Measurements from ENCODE around the gene PLEKHM2.
"Not testable (repeated sequence)": the region's sequence is repeated elsewhere in the genome, so short reads cannot be mapped to it uniquely, and the experiment has no call there.

Gene PLEKHM2, protein sequence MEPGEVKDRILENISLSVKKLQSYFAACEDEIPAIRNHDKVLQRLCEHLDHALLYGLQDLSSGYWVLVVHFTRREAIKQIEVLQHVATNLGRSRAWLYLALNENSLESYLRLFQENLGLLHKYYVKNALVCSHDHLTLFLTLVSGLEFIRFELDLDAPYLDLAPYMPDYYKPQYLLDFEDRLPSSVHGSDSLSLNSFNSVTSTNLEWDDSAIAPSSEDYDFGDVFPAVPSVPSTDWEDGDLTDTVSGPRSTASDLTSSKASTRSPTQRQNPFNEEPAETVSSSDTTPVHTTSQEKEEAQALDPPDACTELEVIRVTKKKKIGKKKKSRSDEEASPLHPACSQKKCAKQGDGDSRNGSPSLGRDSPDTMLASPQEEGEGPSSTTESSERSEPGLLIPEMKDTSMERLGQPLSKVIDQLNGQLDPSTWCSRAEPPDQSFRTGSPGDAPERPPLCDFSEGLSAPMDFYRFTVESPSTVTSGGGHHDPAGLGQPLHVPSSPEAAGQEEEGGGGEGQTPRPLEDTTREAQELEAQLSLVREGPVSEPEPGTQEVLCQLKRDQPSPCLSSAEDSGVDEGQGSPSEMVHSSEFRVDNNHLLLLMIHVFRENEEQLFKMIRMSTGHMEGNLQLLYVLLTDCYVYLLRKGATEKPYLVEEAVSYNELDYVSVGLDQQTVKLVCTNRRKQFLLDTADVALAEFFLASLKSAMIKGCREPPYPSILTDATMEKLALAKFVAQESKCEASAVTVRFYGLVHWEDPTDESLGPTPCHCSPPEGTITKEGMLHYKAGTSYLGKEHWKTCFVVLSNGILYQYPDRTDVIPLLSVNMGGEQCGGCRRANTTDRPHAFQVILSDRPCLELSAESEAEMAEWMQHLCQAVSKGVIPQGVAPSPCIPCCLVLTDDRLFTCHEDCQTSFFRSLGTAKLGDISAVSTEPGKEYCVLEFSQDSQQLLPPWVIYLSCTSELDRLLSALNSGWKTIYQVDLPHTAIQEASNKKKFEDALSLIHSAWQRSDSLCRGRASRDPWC
- 105 to 291 (median 179) reads per million in 18 experiments for total RNA-seq

DNA sequence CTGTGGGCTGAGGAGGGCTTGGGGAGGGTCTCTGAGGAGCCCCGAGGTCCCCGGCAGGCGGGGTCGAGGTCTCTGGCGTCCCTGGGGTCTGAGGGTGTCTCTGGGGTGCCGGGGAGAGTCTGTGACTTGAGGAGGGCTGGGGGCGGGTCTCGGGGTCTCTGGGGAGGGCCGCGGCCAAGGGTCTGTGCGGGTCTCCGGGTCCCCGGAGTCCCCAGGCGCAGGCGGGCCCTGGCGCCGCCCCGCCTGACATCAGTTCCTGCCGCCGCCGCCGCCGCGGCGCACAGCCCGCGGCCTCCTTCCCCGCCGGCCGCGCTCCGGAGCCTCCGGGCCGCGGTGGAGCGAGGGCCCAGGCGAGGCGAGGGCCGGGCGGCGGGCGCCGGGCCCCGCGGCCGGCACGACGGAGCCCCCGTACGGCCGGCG, at the start of gene PLEKHM2:
PLEKHM2 (plus strand) TSS at position 279 of the 420 bp plus-strand sequence. CDS start 239 bp downstream, outside the sequence.
- DNase-seq = peak; percentile 35 to 61

DNA sequence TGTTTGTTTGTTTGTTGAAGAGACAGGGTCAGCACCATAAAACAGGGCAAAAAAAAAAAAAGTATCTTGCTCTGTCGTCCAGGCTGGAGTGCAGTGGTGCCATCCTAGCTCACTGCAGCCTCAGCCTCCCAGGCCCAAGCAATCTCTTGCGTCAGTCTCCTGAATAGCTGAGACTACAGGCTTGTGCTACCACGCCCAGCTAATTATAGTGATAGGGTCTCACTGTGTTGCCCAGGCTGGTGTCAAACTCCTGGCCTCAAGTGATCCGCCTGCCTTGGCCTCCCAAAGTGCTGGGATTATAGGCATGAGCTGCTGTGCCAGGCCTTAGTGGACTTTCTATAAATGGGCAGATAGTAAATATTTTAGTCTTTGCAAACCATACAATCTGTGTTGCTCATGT, 47.7 kb upstream of the PLEKHM2 start:
- no peak for DNase-seq

DNA sequence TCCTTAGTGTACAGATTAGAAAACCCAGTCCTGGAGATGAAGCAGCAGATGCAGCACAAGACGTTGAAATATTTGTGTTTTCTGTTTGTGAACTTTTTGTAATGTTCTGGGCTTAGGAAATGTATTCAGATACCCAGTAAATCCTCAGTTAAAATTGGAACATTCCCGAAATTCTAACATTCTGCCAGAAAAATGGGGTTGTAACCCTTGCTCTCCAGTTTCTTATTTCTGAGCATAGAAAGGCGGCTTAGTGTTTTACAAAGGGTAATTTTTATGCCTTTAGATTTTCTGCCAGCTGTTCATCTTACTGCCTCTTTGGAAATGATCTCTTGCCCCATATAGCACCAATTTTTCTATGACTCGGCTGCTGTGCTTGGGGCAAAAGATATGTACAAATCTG, 46.3 kb upstream of the PLEKHM2 start:
- DNase-seq = no peak

DNA sequence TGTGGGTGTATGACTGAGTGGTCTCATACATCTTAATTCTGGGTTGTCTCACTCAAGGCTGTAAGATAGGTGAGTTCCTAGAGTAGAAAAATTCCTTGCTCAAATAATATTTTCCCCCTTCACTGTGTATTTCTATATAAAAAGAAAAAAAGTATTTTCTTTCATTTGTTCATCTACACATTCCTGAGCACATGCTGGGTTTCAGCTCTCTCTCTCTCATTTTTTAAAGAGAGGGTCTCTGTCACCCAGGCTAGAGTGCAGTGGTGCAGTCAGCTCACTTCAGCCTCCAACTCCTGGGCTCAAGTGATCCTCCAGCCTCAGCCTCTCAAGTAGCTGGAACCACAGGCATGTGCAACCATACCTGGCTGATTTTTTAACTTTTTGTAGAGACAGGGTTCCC, 44.9 kb upstream of the PLEKHM2 start:
- DNase-seq = no peak

DNA sequence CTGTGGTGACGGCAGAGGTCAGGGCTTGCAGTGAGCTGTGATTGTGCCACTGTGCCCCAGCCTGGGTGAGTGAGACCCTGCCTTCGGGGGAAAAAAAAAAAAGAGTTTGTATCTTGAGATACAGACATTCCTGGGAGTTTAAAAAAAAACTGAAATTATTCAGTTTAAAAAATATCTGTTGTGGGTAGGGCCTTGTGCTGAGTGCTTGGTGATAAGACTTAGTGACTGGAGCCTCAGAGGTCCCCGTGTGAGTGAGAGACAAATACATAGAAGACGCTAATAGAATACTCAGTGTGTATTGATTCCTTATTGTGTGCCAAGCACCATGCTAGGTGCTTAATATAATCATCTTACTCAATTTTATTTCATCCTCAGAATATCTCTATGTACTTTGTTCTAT, 44.2 kb upstream of the PLEKHM2 start:
- no peak for DNase-seq

DNA sequence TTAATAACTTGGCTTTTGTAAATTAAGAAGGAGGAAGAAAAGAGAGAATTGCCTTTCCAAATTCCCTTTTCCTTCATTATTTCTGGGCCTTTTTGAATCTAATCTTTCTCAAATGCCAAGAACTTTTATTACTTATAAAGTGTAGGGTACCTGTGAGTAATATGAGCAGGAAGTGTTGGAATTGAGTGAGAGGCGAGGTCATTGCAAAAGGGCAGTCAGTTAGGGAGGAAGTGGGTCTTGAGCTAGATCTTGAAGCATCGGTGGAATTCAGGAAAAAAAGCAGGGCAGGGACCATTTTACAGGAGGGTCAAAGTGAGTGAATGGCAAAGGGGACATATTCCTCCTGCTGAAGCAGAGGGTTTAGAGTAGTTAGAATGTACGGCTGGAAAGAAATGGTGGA, 43.5 kb upstream of the PLEKHM2 start:
- peak in 1 of 2 donors; percentile 28 for DNase-seq

DNA sequence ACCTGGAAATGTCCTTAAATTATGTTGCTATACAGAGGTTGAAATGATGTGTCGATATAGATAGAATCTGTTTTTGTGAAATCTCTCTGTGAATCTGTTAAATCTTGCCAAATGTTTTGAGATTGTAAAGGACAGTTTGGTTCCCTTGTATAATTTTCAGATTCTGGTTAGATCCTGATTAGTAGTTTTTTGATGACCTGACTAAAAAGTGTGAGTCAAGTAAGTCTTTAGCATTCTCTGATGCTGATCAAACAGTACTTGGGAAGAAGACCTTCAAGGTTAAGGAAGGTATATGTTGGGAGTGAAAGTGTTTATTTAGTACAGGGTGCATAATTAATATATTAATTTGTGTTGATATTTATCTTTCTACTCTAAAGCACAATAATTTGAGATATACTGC, 34.2 kb upstream of the PLEKHM2 start:
- DNase-seq = no peak

DNA sequence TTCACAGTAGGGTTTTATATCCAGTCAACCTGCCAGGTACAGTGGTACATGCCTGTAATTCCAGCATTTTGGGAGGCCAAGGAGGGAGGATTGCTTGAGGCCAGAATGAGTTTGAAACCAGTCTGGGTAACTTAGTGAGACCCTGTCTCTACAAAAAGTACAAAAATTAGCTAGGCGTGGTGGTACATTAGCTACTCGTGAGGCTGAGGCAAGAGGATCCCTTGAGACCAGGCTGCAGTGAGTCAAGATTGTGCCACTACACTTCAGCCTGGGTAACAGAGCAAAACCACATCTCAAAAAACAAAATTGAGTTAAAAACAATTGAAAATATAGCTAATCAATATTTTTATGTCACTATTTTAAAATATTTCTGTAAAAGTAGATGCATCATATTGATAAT, 33.7 kb upstream of the PLEKHM2 start:
- DNase-seq = no peak

DNA sequence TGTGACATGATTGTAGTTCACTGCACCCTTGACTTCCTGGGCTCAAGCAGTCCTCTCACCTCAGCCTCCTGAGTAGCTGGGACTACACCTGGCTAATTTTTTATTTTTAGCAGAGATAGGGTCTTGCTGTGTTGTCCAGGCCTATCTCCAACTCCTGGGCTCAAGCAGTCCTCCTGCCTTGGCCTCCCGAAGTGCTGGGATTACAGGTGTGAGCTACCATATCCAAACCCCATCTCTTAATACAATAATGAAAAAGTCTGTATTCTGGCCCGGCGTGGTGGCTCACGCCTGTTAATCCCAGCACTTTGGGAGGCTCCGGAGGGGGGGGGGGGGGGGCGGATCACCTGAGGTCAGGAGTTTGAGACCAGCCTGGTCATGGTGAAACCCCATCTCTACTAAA, 32.0 kb upstream of the PLEKHM2 start:
- DNase-seq = not testable (repeated sequence)

DNA sequence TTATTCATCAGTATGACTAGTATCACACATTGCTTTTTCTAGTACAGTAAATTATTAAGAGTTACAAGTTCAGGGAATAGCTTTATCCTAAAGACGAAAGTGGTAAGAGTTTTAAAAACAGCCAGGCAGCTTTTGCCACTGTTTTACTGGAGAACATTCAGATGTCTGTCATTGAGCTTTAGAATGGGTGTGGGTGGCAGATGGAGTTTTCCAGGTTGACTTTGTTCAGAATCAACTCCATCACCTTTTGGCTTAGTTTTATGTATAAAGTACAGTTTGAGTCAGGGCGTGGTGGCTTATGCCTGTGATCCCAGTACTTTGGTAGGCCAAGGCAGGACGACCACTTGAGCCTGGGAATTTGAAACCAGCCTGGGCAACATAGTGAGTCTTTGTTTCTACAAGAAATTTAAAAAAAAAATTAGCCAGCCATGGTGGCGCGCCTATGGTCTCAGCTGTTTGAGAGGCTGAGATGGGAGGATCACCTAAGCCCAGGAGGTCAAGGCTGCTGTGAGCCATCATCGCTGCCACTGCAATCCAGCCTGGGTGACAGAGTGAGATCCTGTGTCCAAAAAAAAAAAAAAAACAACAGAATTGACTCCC, 29.9 kb upstream of the PLEKHM2 start:
- no peak for DNase-seq

DNA sequence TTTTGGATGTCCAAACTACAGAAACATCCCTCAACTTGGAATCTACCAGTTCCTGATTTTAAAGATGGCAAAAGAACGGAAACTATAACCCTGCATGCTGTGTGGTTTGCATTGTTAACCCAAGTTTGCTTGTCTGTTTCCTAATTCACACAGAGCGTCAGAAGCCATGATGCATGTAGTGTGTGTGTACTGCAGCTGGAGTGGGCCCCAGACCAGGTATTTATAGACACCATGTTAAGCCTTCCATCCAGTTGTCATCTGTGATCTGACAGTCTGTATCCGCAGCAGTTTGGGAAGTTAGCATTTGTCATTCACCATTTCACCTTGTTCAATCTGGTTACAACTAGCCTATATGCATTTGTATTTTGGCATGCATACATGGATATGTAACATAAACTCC, 27.7 kb upstream of the PLEKHM2 start:
- peak in 1 of 2 donors; percentile 16 for DNase-seq

DNA sequence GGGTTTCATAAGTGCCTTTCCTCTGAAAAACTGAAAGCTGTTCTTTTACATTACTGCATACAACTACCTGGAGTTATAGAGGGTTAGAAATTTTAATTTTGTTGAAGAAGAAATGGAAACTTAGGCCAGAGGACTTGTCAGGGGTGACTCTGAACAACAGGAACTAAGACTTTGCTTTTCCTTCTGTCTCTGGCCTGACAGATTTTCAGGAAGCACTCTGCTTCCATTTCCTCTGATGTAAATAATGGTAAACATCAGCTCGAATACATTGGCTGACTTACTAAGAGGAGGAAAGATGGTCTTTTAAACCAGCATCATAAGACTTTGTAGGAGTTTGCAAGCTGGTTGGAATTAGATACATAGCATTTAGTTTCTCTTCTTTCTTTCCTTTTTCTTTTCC, 27.1 kb upstream of the PLEKHM2 start:
- peak; percentile 20 for DNase-seq

DNA sequence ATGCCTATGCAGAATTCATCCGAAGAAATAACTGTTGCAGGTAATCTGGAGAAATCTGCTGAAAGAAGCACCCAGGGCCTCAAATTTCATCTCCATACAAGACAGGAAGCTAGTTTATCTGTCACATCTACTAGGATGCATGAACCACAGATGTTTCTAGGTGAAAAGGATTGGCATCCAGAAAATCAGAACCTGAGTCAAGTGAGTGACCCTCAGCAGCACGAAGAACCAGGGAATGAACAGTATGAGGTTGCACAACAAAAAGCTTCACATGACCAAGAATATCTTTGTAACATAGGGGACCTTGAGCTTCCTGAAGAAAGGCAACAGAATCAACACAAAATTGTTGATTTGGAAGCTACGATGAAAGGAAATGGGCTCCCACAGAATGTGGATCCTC, 24.0 kb upstream of the PLEKHM2 start:
- no peak for DNase-seq

DNA sequence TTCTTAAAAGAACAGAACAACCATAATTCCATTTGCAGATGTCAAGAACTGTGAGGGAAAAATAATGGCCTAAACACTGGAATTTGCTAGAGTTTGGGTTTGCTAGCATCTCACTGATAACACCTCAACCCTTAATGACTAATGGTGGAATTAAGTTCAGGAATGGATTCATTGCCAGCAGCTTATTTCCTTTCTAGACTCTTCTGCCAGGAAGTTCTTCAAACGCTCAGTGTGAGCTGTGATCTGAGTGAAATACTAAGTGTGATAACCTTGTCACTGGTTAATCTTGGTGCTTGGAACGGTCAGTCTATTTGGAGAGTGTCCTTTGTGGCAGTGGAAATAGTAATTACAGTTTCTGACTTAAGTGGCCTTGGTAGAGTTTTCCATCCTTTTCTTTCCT, 21.6 kb upstream of the PLEKHM2 start:
- DNase-seq = no peak

DNA sequence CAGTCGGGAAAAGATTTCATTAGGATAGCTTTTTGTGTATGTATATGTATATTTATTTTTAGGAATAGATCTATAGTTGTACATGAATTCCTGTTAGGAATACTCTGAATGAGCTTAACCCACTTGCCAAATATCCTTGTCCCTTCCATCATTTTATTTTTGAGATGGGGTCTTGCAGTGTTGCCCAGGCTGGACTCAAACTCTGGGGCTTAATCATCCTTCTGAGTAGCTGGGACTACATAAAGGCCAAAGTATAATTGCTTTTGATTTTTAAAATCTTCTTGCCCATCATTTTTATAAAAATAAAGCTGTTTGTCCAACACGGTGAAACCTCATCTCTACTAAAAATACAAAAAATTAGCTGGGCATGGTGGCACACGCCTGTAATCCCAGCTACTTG, 20.2 kb upstream of the PLEKHM2 start:
- no peak for DNase-seq

DNA sequence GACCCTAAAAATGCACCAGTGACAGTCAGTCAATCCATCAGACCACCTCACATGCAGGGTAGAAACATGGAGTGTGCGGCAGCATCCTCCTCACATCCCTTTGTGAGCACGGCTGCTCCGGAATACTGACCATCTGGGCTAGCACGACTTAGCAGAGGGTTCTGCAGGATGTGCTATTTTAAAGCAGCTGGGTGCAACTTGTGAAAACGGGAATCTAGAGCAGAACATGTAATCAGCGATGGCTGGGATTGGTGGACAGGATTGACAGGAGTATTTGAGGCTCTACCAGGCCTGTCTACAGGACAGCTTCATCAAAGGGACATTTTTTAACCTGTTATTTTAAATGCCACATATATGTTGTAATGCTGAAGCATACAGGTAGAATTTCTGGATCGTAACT, 16.8 kb upstream of the PLEKHM2 start:
- DNase-seq = no peak

DNA sequence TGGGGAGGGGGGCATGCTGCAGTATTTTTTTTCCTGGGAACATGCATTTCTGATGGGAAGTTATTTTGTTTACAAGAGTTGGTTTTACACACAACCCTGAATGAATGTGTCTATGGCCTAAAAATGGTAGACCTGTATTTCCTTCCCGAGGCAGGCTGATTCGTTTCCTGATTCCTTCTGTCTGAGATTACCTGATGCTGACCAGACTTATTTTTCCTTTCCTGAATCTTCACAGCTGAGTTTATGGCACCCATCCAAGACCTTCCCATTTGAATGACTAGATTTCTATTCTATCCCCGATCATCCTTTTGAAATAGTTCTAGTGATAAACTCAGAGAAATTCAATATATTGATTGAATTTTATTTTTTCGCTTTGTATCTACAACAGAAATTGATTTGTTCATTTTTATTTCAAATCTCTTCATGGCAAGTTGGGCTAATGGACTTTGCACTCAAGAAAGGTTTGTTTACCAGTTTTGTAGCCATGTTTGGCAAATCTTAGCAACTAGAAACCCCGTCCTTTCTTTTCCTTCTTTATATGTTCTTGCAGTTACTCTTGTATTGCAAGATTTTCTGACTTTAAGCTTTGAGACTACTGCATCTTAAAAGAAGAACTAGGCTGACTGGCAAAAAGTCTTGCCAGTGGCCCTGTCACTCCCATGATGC, 15.9 kb upstream of the PLEKHM2 start:
- no peak for DNase-seq

DNA sequence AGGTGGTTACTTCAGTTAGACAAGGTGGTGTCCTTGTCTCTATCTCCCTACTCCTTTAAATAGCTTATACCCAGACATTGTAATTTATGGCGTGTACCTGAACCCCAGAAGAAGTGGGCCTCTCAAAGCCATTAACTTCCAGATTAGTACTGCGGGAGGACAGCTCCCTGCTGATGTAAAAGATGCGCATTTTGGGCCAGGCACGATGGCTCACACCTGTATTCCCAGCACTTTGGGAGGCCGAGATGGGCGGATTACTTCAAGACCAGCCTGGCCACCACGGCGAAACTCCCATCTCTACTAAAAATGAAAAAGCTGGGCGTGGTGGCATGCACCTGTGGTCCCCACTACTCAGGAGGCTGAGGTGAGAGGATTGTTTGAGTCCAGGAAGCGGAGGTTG, 15.0 kb upstream of the PLEKHM2 start:
- no peak for DNase-seq

DNA sequence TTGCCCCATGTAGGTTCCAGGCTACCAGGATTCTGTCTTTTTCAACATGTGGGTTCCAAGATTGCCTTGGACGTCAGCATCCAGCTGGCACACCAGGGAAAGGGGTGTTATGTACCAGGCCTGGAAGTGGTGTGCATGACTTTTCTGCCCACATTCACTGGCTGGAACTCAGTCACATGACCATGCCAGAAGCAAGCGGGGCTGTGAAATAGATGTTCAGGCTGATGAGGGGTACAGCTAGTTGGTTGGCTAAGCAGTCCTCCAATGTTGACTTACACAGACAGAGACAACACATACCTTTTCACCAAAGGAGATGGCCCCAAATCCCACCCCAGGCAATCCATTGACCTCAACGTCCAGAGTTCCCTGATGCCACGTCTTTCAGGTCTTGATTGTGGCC, 14.3 kb upstream of the PLEKHM2 start:
- DNase-seq = no peak

DNA sequence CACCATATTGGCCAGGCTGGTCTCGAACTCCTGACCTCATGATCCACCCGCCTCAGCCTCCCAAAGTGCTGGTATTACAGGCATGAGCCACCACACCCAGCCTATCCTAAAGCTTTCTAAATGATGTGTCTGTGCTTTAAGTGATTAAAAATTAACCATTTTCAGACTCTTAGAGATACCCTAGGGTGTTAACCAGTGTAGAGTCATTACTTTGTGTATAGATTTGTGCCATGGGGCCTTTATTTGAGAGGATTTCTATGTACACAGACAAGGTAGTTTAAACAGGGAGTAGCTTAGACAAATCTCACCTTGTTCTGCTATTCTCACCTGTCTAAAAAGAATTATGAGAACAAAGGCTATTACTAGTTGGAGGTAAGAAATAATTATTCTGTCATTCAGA, 12.7 kb upstream of the PLEKHM2 start:
- DNase-seq = no peak

DNA sequence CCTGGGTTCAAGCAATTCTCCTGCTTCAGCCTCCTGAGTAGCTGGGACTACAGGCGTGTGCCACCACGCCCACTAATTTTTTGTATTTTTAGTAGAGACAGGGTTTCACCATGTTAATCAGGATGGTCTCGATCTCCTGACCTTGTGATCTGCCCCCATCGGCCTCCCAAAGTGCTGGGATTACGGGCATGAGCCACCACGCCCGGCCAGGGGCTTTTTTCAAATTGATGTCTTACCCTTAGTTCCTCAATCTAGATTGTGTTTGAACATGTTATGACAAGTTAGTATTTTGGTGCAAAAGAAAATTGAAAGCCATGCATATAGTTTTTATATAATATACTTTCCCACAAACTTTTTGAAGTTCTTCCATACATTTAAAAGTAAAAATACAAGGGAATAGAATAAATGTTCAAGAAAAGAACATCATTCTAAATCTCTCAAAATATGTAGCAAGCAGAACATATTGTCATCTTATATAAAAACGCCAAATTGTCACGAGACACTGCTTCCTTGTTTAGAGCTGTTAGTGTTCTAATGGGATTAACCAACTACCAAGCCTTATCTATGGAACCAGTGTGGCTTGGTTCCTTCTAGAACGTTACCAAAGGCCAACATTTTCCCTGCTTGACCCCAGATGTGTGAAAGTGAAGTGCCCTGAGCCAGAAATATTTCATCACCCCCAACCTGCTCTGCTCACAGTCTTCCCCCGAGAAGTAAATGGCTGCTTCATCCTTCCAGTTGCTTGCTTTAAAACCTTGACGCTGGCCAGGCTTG, 9.5 kb upstream of the PLEKHM2 start:
- peak; percentile 80 to 83 for DNase-seq

DNA sequence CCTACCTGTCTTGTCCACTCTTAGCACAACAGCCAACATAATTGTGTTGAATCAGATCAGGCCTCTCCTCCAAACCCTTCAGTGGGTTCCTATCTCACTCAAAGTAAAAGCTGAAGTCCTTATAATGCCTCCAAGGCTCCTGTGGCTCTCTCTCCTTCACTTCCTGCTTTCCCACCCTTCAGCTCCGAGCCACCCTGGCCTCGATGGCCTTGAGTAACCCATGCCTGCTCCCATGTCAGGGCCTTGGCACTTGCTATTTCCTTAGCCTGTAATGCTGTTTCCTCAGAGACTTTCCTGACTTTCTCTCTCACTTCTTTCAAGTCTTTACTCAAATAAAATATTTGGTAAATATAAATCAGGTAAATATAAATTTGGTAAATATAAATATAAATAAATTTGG, 8.1 kb upstream of the PLEKHM2 start:
- DNase-seq = peak; percentile 63 to 64
